K562 (cell line): ENCODE measurements around the gene MRM2. TPM values are rescaled to one million over a fixed set of nuclear protein-coding genes. Genes with fewer than 3 reads are reported as not detected.

ENCODE experiments used
- CAMTA2 ChIP-seq: fragments of 250-450 bp; sonication (Bioruptor Pico); conservative IDR thresholded peaks from 2 replicates; pipeline ENCODE4 v1.5.1; 2022
- HIVEP1 ChIP-seq: fragments of 250-450 bp; sonication (Bioruptor Pico); IDR thresholded peaks from 2 replicates; pipeline ENCODE4 v1.4.0; 2020; ENCODE audit warnings: mild to moderate bottlenecking
- HMG20A ChIP-seq: fragments of 450-650 bp; formaldehyde crosslinking; conservative IDR thresholded peaks from 2 replicates; pipeline ENCODE4 v1.4.0; 2020; ENCODE audit warnings: mild to moderate bottlenecking, mixed read lengths
- MITF ChIP-seq: IDR thresholded peaks from 2 replicates; pipeline ENCODE4 v1.6.1; 2014; ENCODE audit warnings: antibody characterized with exemption
- PKNOX1 ChIP-seq: fragments of 450-650 bp; IDR thresholded peaks from 2 replicates; pipeline ENCODE4 v1.6.1; 2016
- PTTG1 ChIP-seq: fragments of 450-650 bp; IDR thresholded peaks from 2 replicates; pipeline ENCODE4 v1.6.1; 2016; ENCODE audit warnings: low read depth, mild to moderate bottlenecking, missing genetic modification characterization, missing compliant biosample characterization
- ZBTB9 ChIP-seq: fragments of 450-650 bp; formaldehyde crosslinking; IDR thresholded peaks from 2 replicates; pipeline ENCODE4 v1.4.0; 2020; ENCODE audit warnings: mild to moderate bottlenecking, moderate library complexity
- ZHX1 ChIP-seq: fragments of 150-350 bp; conservative IDR thresholded peaks from 2 replicates; pipeline ENCODE4 v1.6.1; 2014; ENCODE audit warnings: low read length
- ZNF445 ChIP-seq: fragments of 250-450 bp; sonication (Bioruptor Pico); IDR thresholded peaks from 2 replicates; pipeline ENCODE4 v1.4.0; 2020; ENCODE audit warnings: low read depth, mild to moderate bottlenecking, moderate library complexity
- ZNF511 ChIP-seq: sonication (generic); formaldehyde crosslinking; IDR thresholded peaks from 2 replicates; pipeline ENCODE4 v1.8.0; 2022; ENCODE audit warnings: mild to moderate bottlenecking, missing genetic modification reagents
- ZNF75A ChIP-seq: fragments of 450-650 bp; formaldehyde crosslinking; IDR thresholded peaks from 2 replicates; pipeline ENCODE4 v1.4.0; 2020; ENCODE audit warnings: mild to moderate bottlenecking
- polyA plus RNA-seq, 8 experiments: library from polyadenylated mRNA; depleted of rRNA in 4 of 8; stranded (reverse) in 5 of 8; unstranded in 3 of 8; fragments of >200 nt; fragmentation: Nextera tagmentation in 2 of 8; fragmentation: Illumina TruSeq in 1 of 8; extraction: Ambion mirVana in 2 of 8; extraction: Trizol in 1 of 8; gene quantifications; 2 replicates each; pipeline versions ENCODE4 v1.2.1 to v1.2.3, GENCODE V29; 2011 to 2014; ENCODE audit warnings: inconsistent platforms in 1 of 8, missing spikeins in 1 of 8
- total RNA-seq, 7 experiments: library from RNA; depleted of rRNA in 6 of 7; stranded (reverse); fragments of >200 nt in 6 of 7; fragmentation: Illumina TruSeq in 2 of 7; extraction: Trizol in 2 of 7; gene quantifications; 2 replicates each; pipeline versions ENCODE4 v1.2.1 to v1.2.3, GENCODE V29; 2011 to 2021; ENCODE audit warnings: low replicate concordance in 1 of 7

MRM2 gene
- total and polyA plus RNA-seq, 9 of the 15 experiments (the other 6 are each of a cell fraction or from before 2014, with no cell fraction given): 32.4 to 116 (median 50.5) TPM

GRCh38 chr7:2241580-2242540 is at the start of gene MRM2, which contains the start of gene NUDT1 (continued):
- no peak for TF ChIP-seq HMG20A (CRISPR knock-in tag)
- no peak for TF ChIP-seq CAMTA2 (CRISPR knock-in tag)
- TF ChIP-seq HIVEP1 (CRISPR knock-in tag): no peak
- peak; percentile 51; the same call in 1 of the 2 replicates for TF ChIP-seq PKNOX1
- no peak for TF ChIP-seq ZNF445
- no peak for TF ChIP-seq ZHX1
- TF ChIP-seq ZNF75A (CRISPR knock-in tag): no peak
- 0 out of 2 replicates have a peak, but pooled peaks have one; percentile 25 for TF ChIP-seq ZNF511
- peak; percentile 73 for TF ChIP-seq ZBTB9 (CRISPR knock-in tag)
- no peak for TF ChIP-seq PTTG1 (tag)
- peak; percentile 24; the same call in 1 of the 2 replicates for TF ChIP-seq MITF
